H1 (cell line): ENCODE results near the gene INAVA. TPM values are rescaled to one million over a fixed set of nuclear protein-coding genes. Genes with fewer than 3 reads are reported as not detected.

Experiments
- CTCF ChIA-PET: fragments of 300-600 bp; sonication (Branson Sonifier 250); formaldehyde crosslinking; loops from one replicate; lab custom pipeline; 2021; ENCODE audit not compliant: partially characterized antibody; lab: Charles Lee
- POLR2A ChIA-PET: fragments of 300-600 bp; sonication (Branson Sonifier 250); formaldehyde crosslinking; loops from one replicate; lab custom pipeline; 2021; ENCODE audit warnings: inconsistent platforms; ENCODE audit not compliant: partially characterized antibody; lab: Charles Lee
- DNase-seq, 2 experiments: peaks; one replicate each; pipeline versions ENCODE4 v3.0.0 to v3.0.0-alpha.2; 2010 to 2022; ENCODE audit warnings: low spot score in 2 of 2, low read depth in 1 of 2, mixed read lengths in 1 of 2
- FAIRE-seq: peaks from 2 replicates; lab custom pipeline; 2011; peaks lifted over from hg19 to GRCh38; lab: Jason Lieb, UNC
- H2AFZ ChIP-seq: 2 replicates; pipeline ENCODE4 v1.8.1; 2012; ENCODE audit warnings: low read length, inconsistent platforms
- H2AK5ac ChIP-seq: 2 replicates; pipeline ENCODE4 v1.6.1; 2013; ENCODE audit warnings: low read depth, low read length
- H2BK120ac ChIP-seq: replicated peaks from 2 replicates; pipeline ENCODE3; 2013; ENCODE audit warnings: low read depth, low read length, inconsistent platforms
- H2BK12ac ChIP-seq: 2 replicates; pipeline ENCODE4 v1.6.1; 2013; ENCODE audit warnings: low read depth, low read length
- H2BK15ac ChIP-seq: 2 replicates; pipeline ENCODE4 v1.6.1; 2013; ENCODE audit warnings: low read length
- H2BK20ac ChIP-seq: 2 replicates; pipeline ENCODE4 v1.6.1; 2013; ENCODE audit warnings: low read length
- H2BK5ac ChIP-seq: 2 replicates; pipeline ENCODE4 v1.6.1; 2013; ENCODE audit warnings: low read depth, low read length
- H3K14ac ChIP-seq: 2 replicates; pipeline ENCODE4 v1.6.1; 2013; ENCODE audit warnings: inconsistent platforms; ENCODE audit not compliant: insufficient read length
- H3K18ac ChIP-seq: 2 replicates; pipeline ENCODE4 v1.6.1; 2013; ENCODE audit warnings: low read length; ENCODE audit errors: extremely low read depth
- H3K23ac ChIP-seq: 2 replicates; pipeline ENCODE4 v1.6.1; 2013; ENCODE audit warnings: inconsistent platforms; ENCODE audit not compliant: insufficient read length
- H3K23me2 ChIP-seq: 2 replicates; pipeline ENCODE4 v1.6.1; 2013; ENCODE audit warnings: low read depth, low read length
- H3K27ac ChIP-seq: 2 replicates; pipeline ENCODE4 v1.6.1; 2011; ENCODE audit warnings: low read depth, low read length, inconsistent platforms
- H3K27me3 ChIP-seq, 4 experiments: replicated peaks in 1 of 4; 1 replicate in 1 of 4; 2 replicates in 3 of 4; pipeline versions ENCODE4 v1.6.1 to v1.8.1; 2011 to 2013; ENCODE audit warnings: low read length in 3 of 4, mild to moderate bottlenecking in 3 of 4, inconsistent platforms in 2 of 4, mixed read lengths in 2 of 4, moderate library complexity in 1 of 4; ENCODE audit not compliant: control insufficient read depth in 3 of 4, insufficient read depth in 3 of 4; ENCODE audit errors: extremely low read depth in 1 of 4
- H3K36me3 ChIP-seq, 4 experiments: 2 replicates each; pipeline versions ENCODE4 v1.6.1 to v1.8.1; 2011 to 2013; ENCODE audit warnings: mild to moderate bottlenecking in 4 of 4, low read length in 3 of 4, moderate library complexity in 2 of 4, control low read depth in 1 of 4, inconsistent platforms in 1 of 4; ENCODE audit not compliant: insufficient read depth in 4 of 4, control insufficient read depth in 2 of 4
- H3K4ac ChIP-seq: replicated peaks from 2 replicates; pipeline ENCODE3; 2013; ENCODE audit warnings: low read length, low read depth, mixed read lengths, inconsistent platforms; ENCODE audit not compliant: insufficient read length
- H3K4me1 ChIP-seq, 4 experiments: replicated peaks in 1 of 4; 1 replicate in 1 of 4; 2 replicates in 3 of 4; pipeline versions ENCODE4 v1.6.1 to v1.8.1; 2011 to 2013; ENCODE audit warnings: low read length in 3 of 4, inconsistent platforms in 2 of 4, mixed read lengths in 1 of 4; ENCODE audit not compliant: insufficient read depth in 4 of 4, control insufficient read depth in 3 of 4
- H3K4me2 ChIP-seq, 2 experiments: 2 replicates each; pipeline versions ENCODE4 v1.6.1 to v1.8.1; 2011 to 2013; ENCODE audit warnings: low read depth in 2 of 2, low read length in 2 of 2, control low read depth in 1 of 2, inconsistent platforms in 1 of 2, mild to moderate bottlenecking in 1 of 2; ENCODE audit not compliant: insufficient read depth in 1 of 2
- H3K4me3 ChIP-seq, 4 experiments: fragments of 200-600, 300-600 bp in 1 of 4; sonication (generic), shearing (Covaris generic), sonication (Bioruptor Twin) in 1 of 4; 2 replicates each; pipeline versions ENCODE4 v1.5.1 to v1.8.1; 2011 to 2016; ENCODE audit warnings: low read length in 4 of 4, low read depth in 3 of 4, control low read depth in 2 of 4, inconsistent platforms in 2 of 4, mild to moderate bottlenecking in 2 of 4, mixed read lengths in 1 of 4, moderate library complexity in 1 of 4; ENCODE audit not compliant: insufficient read depth in 2 of 4; ENCODE audit errors: extremely low read depth in 1 of 4
- H3K56ac ChIP-seq: replicated peaks from 2 replicates; pipeline ENCODE3; 2013; ENCODE audit warnings: low read depth, mild to moderate bottlenecking, mixed read lengths, low read length, inconsistent platforms; ENCODE audit not compliant: insufficient read length
- H3K79me1 ChIP-seq: 2 replicates; pipeline ENCODE4 v1.6.1; 2013; ENCODE audit warnings: low read depth, low read length, control low read depth
- H3K79me2 ChIP-seq, 2 experiments: 2 replicates each; pipeline versions ENCODE4 v1.6.1 to v1.8.1; 2012 to 2013; ENCODE audit warnings: low read length in 2 of 2, mild to moderate bottlenecking in 2 of 2, inconsistent platforms in 1 of 2; ENCODE audit not compliant: insufficient read depth in 2 of 2, control insufficient read depth in 1 of 2
- H3K9ac ChIP-seq, 4 experiments: replicated peaks in 1 of 4; 1 replicate in 1 of 4; 2 replicates in 3 of 4; pipeline versions ENCODE4 v1.6.1 to v1.8.1; 2011 to 2013; ENCODE audit warnings: low read depth in 3 of 4, low read length in 3 of 4, control low read depth in 2 of 4, mild to moderate bottlenecking in 2 of 4, moderate library complexity in 2 of 4, inconsistent platforms in 1 of 4; ENCODE audit errors: extremely low read depth in 1 of 4
- H3K9me3 ChIP-seq, 2 experiments: 2 replicates each; pipeline versions ENCODE4 v1.6.1 to v1.8.1; 2012 to 2013; ENCODE audit warnings: mild to moderate bottlenecking in 2 of 2, moderate library complexity in 2 of 2, control low read depth in 1 of 2, inconsistent platforms in 1 of 2, low read depth in 1 of 2, low read length in 1 of 2, mixed read lengths in 1 of 2; ENCODE audit not compliant: insufficient read depth in 2 of 2
- H4K20me1 ChIP-seq, 2 experiments: replicated peaks in 1 of 2; 2 replicates each; pipeline versions ENCODE3 to v1.8.1; 2011 to 2013; ENCODE audit warnings: inconsistent platforms in 2 of 2, low read length in 2 of 2, mild to moderate bottlenecking in 1 of 2; ENCODE audit not compliant: insufficient read depth in 2 of 2, control insufficient read depth in 1 of 2
- H4K5ac ChIP-seq: 2 replicates; pipeline ENCODE4 v1.6.1; 2013; ENCODE audit warnings: low read length, low read depth, mixed read lengths, inconsistent platforms; ENCODE audit not compliant: insufficient read length
- H4K8ac ChIP-seq: 2 replicates; pipeline ENCODE4 v1.8.0; 2013; ENCODE audit warnings: mild to moderate bottlenecking, moderate library complexity, low read length, inconsistent platforms; ENCODE audit not compliant: insufficient read depth; ENCODE audit errors: extremely low read depth
- H4K91ac ChIP-seq: replicated peaks from 2 replicates; pipeline ENCODE3; 2013; ENCODE audit warnings: low read length, mixed read lengths, inconsistent platforms; ENCODE audit not compliant: insufficient read length
- BCL11A ChIP-seq, 2 experiments: IDR thresholded peaks; one replicate each; pipeline ENCODE4 v1.6.1; 2011; ENCODE audit warnings: low read depth in 2 of 2, low read length in 2 of 2, mild to moderate bottlenecking in 2 of 2
- CHD2 ChIP-seq: IDR thresholded peaks from 2 replicates; pipeline ENCODE4 v1.6.1; 2012; ENCODE audit warnings: low read length, improper control_type of control experiment
- JUND ChIP-seq: IDR thresholded peaks from 2 replicates; pipeline ENCODE4 v1.6.1; 2011; ENCODE audit warnings: mild to moderate bottlenecking, improper control_type of control experiment, low read length
- KDM4A ChIP-seq: IDR thresholded peaks from one replicate; pipeline ENCODE4 v1.7.1; 2012; ENCODE audit warnings: low read depth, mild to moderate bottlenecking, moderate library complexity, low read length, inconsistent platforms; ENCODE audit not compliant: severe bottlenecking
- NANOG ChIP-seq: IDR thresholded peaks from 2 replicates; pipeline ENCODE4 v1.6.1; 2011; ENCODE audit warnings: low read length, low read depth, mild to moderate bottlenecking, inconsistent platforms; ENCODE audit not compliant: insufficient read depth, poor library complexity, severe bottlenecking
- POLR2A ChIP-seq, 2 experiments: IDR thresholded peaks; 1 replicate in 1 of 2; 2 replicates in 1 of 2; pipeline ENCODE4 v1.6.1; 2011; ENCODE audit warnings: low read depth in 2 of 2, low read length in 2 of 2, mild to moderate bottlenecking in 2 of 2; ENCODE audit errors: control extremely low read depth in 1 of 2
- SUZ12 ChIP-seq: fragments of 200-600 bp; sonication (generic); IDR thresholded peaks from 2 replicates; pipeline ENCODE4 v1.6.1; 2012; ENCODE audit warnings: mild to moderate bottlenecking, inconsistent platforms, low read length, moderate library complexity, mixed read lengths
- TAF7 ChIP-seq: optimal IDR thresholded peaks from 2 replicates; pipeline ENCODE3; 2011; ENCODE audit warnings: low read depth, mild to moderate bottlenecking, inconsistent platforms, low read length, moderate library complexity, borderline replicate concordance
- ZNF274 ChIP-seq: IDR thresholded peaks from 2 replicates; pipeline ENCODE4 v1.7.0; 2012; ENCODE audit warnings: low read length, borderline replicate concordance; ENCODE audit errors: extremely low read depth
- WGBS, 2 experiments: shearing (Covaris generic) in 1 of 2; methylation state at CpG; one replicate each; pipeline versions ENCODE4 v1.1.6 to v1.1.7; 2013 to 2015; ENCODE audit warnings: low lambda C conversion rate in 2 of 2, mixed read lengths in 2 of 2, inconsistent platforms in 1 of 2, low coverage in 1 of 2, missing lambda C conversion rate in 1 of 2; ENCODE audit not compliant: insufficient replicate concordance in 2 of 2, insufficient coverage in 1 of 2, insufficient read length in 1 of 2; ENCODE audit errors: extremely low coverage in 1 of 2, missing lambda C conversion rate in 1 of 2; 5-methylcytosine and 5-hydroxymethylcytosine counted together
- polyA plus RNA-seq, 7 experiments: library from polyadenylated mRNA; depleted of rRNA in 3 of 7; stranded (reverse) in 5 of 7; unstranded in 2 of 7; fragments of >200 nt in 5 of 7; fragments of 200-250 nt in 2 of 7; gene quantifications; 1 replicate in 5 of 7; 2 replicates in 1 of 7; 4 replicates in 1 of 7; pipeline versions ENCODE4 v1.2.1 to v1.2.3, GENCODE V29; 2011 to 2013; ENCODE audit warnings: missing spikeins in 2 of 7, mixed read lengths in 2 of 7
- total RNA-seq: library from RNA; stranded (reverse); fragmentation: NEBNext Ultra II Directional; extraction: Animal tissue kit (Norgen Biotek cat#: 25700); gene quantifications from 2 replicates; pipeline ENCODE4 v1.2.1, GENCODE V29; 2021
- TF ChIP-seq, protein P1 (sequence below): IDR thresholded peaks from 2 replicates; pipeline ENCODE4 v1.6.1; 2012; ENCODE audit warnings: low read length, inconsistent platforms
- TF ChIP-seq, protein P2 (sequence below): IDR thresholded peaks from 2 replicates; pipeline ENCODE4 v1.6.1; 2012; ENCODE audit warnings: inconsistent platforms

INAVA gene
- total and polyA plus RNA-seq, 2 of the 8 experiments (the other 6 are each of a cell fraction or from before 2014, with no cell fraction given), result 46.8 to 49.3 TPM

DNA sequence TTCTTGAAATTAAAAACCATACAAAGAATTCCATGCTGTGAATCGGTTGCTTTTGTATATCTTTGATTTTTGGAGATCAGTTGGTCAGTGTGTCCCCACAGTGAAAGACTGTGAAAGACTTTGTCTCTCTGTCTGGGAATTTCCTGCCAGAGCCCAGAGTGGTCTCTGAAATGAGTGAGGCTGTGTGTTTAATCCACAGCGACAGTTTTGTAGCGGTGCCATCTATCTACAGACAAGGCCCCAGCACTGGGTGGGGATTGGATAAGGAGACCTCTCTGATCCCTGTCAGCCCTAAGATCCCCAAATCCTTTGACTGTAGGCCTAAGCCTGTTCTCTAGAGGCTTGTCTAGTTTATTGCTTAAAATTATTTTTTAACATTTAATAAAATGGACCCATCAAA, 11.6 kb upstream of the INAVA start:
- POLR2A ChIA-PET, result interaction anchor here (7.9 kb wide), 1 partner anchor 8 kb away, joined by 68 read pairs; no protein-coding TSS in a partner anchor
- FAIRE-seq (no peak), DNase-seq (no peak)
- Histone ChIP-seq H2AFZ (no peak overlapping the region), H3K14ac (no peak overlapping the region), H2BK5ac (no peak overlapping the region), H2BK120ac (no peak overlapping the region), H2BK15ac (0 out of 2 replicates have a peak overlapping the region, but pooled peaks have one; percentile 46), H3K56ac (no peak overlapping the region), H4K8ac (no peak overlapping the region), H3K4me3 (no peak overlapping the region), H4K5ac (no peak overlapping the region), H3K79me1 (no peaks in the 10 kb centered on the region), H3K18ac (no peak overlapping the region), H2BK12ac (no peak overlapping the region), H4K91ac (no peak overlapping the region), H3K4ac (no peak overlapping the region), H3K27me3 (no peaks in the 10 kb centered on the region), H4K20me1 (no peaks in the 10 kb centered on the region), H3K79me2 (no peaks in the 10 kb centered on the region), H3K36me3 (no peaks in the 10 kb centered on the region), H3K4me1 (peaks cover 2 to 6% (median 4%) of the 10 kb centered on the region in 4 experiments), H3K23me2 (no peaks in the 10 kb centered on the region), H3K4me2 (no peak overlapping the region), H3K23ac (no peak overlapping the region), H3K9ac (no peak overlapping the region), H2BK20ac (no peak overlapping the region), H3K9me3 (no peaks in the 10 kb centered on the region), H2AK5ac (no peak overlapping the region), H3K27ac (no peak overlapping the region)
- CTCF ChIA-PET, result no interaction called here
- 83% methylated on average over 3 of the region's 3 CpGs; no CpG with 5 or more reads in 1 of the 2 experiments for WGBS, 2 experiments
- TF ChIP-seq, protein P1, sequence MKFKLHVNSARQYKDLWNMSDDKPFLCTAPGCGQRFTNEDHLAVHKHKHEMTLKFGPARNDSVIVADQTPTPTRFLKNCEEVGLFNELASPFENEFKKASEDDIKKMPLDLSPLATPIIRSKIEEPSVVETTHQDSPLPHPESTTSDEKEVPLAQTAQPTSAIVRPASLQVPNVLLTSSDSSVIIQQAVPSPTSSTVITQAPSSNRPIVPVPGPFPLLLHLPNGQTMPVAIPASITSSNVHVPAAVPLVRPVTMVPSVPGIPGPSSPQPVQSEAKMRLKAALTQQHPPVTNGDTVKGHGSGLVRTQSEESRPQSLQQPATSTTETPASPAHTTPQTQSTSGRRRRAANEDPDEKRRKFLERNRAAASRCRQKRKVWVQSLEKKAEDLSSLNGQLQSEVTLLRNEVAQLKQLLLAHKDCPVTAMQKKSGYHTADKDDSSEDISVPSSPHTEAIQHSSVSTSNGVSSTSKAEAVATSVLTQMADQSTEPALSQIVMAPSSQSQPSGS, result no peak
- TF ChIP-seq JUND (no peak), ZNF274 (no peak), BCL11A (IDR thresholded peaks at IDR 0.05; ENCODE audit: low read depth in 2 of 2, low read length in 2 of 2) (no peak), KDM4A (no peak), TAF7 (no peak), POLR2A (IDR thresholded peaks at IDR 0.05; ENCODE audit: control extremely low read depth in 1 of 2, low read depth in 2 of 2, low read length in 2 of 2) (no peak), NANOG (no peak), CHD2 (no peak), SUZ12 (no peak)
- TF ChIP-seq, protein P2, sequence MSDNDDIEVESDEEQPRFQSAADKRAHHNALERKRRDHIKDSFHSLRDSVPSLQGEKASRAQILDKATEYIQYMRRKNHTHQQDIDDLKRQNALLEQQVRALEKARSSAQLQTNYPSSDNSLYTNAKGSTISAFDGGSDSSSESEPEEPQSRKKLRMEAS, result no peak
